Eye (tissue), 1 donor: ENCODE results near the gene DUOX2.
"Not testable (repeated sequence)": the region's sequence is repeated elsewhere in the genome, so short reads cannot be mapped to it uniquely, and the experiment has no call there.

Experiments used
- DNase-seq: peaks from one replicate; pipeline ENCODE4 v3.0.0-alpha.2; 2015

Gene DUOX2

DNA sequence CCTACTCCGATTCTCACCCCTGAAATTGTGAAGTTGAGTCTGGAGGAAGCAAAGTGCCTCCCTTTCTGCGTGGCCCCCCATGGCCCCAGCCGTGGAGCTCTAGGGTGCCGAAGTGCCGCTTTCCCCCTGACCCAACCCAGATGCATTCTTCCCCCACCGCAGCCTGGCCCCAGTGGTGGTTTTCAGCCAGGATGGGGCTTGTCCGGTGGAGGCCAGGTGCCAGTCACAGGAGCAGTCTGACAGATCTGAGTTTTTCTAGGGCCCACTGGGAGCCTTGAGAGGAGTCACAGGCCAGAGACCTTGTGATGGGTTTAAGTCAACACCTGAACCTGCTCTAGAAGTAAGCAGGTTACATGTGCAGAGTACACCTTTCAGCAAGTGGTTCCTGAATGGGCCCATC, 51.7 kb downstream of the DUOX2 start:
- DNase-seq: not testable (repeated sequence)

DNA sequence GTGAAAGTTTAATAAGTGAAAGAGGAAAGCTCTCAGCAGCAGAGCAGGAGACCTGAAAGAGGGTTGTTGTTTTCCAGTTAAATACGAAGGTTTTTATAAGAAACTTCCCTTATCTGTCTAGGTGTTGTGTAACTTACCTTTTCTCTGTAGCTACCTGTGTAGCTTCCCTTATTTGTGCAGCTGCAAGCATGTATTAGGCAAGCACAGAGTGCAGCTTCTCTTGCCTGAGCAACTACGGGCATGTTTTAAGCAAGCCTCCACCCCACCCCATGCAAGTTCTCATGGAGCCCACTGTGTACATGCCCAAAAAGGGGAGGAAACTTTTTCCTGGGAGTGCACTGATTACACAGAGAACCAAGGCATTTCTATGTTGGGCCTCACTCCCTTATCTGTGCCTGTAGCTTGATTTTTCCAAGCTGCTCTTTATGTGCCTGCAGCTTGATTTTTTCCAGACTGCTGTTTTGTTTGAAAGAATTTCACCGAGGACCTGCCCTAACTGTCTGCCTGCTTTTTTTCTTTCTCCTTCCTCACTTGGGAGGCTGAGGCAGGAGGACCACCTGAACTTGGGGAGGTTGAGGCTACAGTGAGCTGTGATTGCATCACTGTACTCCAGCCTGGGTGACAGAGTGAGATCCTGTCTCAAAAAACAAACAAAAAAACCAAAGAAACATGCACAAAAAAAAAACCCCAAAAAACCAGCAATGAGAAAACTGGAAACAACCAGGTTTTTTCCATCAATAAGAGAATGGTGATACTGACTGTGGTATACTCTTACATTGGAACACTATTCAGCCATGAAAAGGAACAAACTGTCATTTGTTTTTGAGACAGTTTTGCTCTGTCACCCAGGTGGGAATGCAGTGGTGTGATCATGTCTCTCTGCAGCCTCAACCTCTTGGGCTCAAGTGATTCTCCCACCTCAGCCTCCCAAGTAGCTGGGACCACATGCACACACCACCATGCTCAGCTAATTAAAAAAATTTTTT, 55.0 kb downstream of the DUOX2 start:
- DNase-seq: not testable (repeated sequence)

DNA sequence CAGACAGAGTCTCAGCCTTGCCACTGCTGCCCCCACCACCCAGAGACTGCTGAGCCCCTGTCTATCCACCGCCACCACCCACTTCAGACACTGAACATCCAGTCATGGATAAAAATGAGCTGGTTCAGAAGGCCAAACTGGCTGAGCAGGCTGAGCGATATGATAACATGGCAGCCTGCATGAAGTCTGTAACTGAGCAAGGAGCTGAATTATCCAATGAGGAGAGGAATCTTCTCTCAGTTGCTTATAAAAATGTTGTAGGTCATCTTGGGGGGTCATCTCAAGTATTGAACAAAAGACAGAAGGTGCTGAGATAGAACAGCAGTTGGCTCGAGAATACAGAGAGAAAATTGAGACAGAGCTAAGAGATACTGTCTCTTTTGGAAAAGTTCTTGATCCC, 61.3 kb downstream of the DUOX2 start:
- DNase-seq: not testable (repeated sequence)

DNA sequence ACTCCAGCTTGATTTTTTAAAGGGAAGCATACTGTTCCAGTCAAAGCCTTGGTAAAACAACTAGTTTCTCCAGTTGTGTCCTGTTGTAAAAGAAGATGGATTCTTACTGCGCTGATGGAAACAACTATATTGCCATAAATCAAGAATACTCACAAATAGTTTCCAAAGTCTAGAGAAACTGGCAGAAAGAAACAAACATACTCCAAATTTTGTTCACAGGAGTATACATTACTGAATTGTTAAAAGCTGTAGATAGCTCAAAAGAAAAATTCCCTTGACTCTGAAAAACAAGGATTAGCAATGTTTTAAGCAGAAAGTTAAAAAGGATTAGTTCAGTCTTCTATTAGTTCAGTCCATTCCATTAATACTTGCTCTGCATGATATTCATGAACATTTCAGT, 63.4 kb downstream of the DUOX2 start:
- no peak for DNase-seq

DNA sequence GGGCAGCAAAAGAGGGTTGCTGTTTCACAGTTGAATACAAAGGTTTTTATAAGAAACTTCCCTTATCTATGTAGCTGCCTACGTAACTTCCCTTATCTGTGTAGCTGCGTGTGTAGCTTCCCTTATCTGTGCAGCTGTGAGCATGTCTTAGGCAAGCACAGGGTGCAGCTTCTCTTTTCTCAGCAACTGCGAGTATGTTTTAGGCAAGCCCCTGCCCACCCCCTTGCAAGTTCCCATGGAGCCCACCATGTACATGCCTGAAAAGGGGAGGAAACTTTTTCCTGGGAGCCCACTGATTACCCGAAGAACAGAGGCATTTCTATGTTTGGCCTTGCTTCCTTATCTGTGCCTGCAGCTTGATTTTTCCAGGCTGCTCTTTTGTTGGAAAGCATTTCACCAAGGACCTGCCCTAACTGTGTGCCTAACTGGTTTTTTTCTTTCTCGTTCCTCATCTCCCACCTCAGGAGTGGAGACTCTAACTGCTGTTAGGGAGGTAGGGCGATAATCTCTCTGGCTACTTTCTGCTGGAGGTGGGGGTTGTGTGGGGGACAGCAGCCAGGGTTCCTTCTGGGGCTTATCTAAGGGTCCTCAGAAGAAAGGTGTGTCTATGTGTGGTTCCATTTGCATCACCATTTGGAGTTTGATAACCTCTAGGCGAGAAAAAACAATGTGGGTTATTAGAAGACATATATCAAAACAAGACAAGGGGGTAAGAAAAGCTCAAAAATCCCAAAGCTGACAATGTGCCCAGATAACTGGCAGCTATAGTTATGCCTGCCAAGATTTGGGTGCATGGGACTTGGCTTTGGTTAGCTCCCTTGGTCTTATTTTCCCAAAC, 65.0 kb downstream of the DUOX2 start:
- no peak for DNase-seq

DNA sequence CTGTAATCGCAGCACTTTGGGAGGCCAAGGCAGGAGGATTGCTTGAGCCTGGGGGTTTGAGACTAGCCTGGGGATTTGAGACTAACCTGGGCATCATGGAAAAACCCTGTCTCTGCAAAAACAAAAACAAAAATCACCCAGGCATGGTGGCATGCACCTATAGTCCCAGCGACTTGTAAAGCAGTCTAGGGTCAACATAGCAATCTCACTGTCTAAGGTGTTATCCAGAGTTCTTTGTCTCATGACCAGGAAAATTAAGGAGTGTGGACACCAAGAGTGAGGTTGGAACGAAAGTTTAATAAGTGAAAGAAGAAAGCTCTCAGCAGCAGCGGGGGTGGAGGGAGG, 65.6 kb downstream of the DUOX2 start:
- not testable (repeated sequence) for DNase-seq

DNA sequence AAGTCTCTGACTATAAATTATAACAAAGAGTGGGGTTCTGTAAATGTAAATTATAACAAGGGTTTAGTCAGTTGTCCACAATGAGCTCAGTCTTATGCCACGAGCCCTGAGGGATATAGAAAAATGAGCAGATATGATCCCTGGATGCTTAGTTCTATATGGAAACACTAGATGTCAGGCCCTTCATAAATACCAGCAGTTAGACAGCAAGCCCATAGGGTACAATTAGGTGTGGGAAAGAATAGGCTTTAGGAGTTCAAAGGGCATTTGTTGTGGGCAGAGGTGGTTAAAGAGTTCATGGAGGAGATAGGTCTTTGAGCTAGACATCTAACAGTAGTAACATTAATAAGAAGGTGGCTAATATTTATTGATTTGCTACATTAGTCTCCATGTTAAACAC, 69.7 kb downstream of the DUOX2 start:
- DNase-seq: not testable (repeated sequence)

DNA sequence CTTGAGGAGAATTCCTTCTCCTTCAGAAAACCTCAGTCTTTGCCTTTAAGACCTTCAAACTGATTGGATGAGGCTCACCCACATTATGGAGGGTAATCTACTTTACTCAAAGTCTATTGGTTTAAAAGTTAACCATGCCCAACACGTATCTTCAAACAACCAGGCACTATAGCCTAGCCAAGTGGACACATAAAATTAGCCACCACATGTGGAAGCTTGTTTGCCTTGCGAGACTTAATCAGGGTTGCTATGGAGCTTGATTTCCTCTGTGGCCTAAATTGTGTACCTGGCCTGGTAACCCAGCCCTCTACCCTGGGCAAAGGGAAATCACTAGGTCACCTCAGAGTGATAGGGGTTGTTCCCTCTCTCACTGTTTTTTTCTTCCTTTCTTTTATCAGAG, 71.1 kb downstream of the DUOX2 start:
- DNase-seq: not testable (repeated sequence)
